NCI-H748 treated with DMSO at 0.1 percent for 48 hours (cell line): ENCODE data around the gene TMEM178B.
A peak's percentile ranks its signal among the peaks of the same experiment; 100 is the strongest.

ENCODE experiments used
- DNase-seq: peaks from one replicate; lab custom pipeline; 2025; lab: John Stamatoyannopoulos, UW

Gene TMEM178B

GRCh38 chr7:141221007-141221612 lies 147.2 kb downstream of the TMEM178B start:
- DNase-seq, result no peak

- no peak for DNase-seq
Measured at GRCh38 chr7:141225916-141226618, 152.2 kb downstream of the TMEM178B start.

DNA sequence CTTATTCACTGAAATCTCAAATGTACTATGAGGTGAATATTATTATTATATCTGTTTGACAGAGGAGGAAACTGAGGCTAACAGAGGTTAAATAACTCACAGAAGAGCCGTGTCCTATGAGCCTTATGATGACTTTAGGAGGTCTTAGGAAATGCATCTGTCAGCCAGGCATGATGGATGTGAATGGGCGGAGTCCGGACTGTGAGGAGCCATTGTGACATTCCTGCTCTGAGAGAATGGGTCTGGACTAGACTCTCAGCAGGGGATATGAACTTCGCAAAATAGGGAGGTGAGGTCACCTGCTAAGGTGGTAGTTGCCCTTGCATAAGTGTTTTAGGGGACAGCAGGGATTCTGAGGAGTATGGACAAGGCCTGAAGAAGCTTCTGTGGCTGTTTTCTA lies 153.6 kb downstream of the TMEM178B start:
- no peak for DNase-seq

- no peak for DNase-seq
Measured at GRCh38 chr7:141228482-141228881, 154.6 kb downstream of the TMEM178B start.

- DNase-seq, result peak; percentile 31
Measured at GRCh38 chr7:141231018-141231792, 157.3 kb downstream of the TMEM178B start.

- DNase-seq, result no peak
Measured at GRCh38 chr7:141232286-141233051, 158.6 kb downstream of the TMEM178B start.

- no peak for DNase-seq
Measured at GRCh38 chr7:141234335-141235105, 160.7 kb downstream of the TMEM178B start.

DNA sequence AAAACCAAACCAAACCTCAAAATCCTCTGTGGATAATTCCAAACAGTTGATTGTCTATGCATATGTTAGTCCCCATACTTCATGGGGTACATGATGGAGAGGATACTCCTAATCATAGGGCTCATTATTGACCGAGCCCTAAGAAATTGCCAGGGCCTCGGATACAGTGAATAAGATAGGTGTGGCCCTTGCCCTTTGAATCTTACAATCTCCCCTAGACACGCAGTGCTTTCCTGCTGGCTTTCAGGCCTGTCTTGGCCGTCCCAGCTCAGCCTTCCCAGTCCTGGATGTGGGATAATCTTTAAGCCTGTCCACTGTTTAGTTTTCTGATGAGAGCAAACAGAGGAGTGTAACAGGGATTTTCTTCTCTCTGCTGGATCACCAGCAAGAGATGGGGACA lies 161.8 kb downstream of the TMEM178B start:
- no peak for DNase-seq

- DNase-seq, result no peak
Measured at GRCh38 chr7:141238596-141239243, 164.9 kb downstream of the TMEM178B start.

DNA sequence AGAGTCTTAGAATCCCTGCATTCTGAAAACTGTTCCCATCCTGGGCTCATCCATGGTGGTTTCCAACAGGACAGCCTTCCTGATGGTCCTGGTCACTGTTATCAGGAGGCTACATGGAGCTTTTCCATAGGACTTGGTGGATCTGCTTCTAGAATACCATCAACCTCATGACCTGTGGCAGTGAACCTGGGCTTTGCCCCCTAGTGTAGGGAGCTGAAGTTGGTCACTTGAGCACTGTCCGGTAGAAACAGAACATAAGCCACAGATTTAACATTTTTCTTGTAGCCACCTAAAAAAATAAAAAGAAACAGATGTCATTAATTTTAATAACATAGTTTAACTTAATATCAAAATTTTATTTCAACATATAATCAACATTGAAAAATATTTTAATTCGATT lies 165.8 kb downstream of the TMEM178B start:
- DNase-seq, result no peak

- no peak for DNase-seq
Measured at GRCh38 chr7:141242568-141242967, 168.7 kb downstream of the TMEM178B start.

GRCh38 chr7:141243368-141243767 lies 169.5 kb downstream of the TMEM178B start:
- no peak for DNase-seq

- DNase-seq, result no peak
Measured at GRCh38 chr7:141244435-141244834, 170.6 kb downstream of the TMEM178B start.

GRCh38 chr7:141246426-141246825 lies 172.6 kb downstream of the TMEM178B start:
- DNase-seq, result no peak

- DNase-seq, result no peak
Measured at GRCh38 chr7:141251180-141251579, 177.3 kb downstream of the TMEM178B start.

- DNase-seq, result no peak
Measured at GRCh38 chr7:141251957-141252356, 178.1 kb downstream of the TMEM178B start.

DNA sequence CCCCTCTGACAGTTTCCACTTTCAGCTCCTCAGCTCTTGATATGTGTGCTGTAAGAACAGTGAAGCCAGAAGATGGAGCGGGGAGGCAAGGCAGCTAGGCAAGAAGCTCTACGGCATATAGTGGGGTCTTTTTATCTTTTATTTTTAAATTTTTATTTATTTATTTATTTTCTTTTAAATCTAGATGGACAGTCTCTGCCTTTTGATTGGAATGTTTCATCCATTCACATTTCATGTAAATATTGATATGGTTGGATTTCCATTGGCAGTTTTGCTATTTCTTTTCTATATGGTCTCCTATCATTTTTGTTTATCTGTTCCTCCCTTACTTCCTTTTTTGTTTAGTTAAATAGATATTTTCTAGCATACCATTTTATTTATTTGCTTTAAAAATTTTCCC lies 183.7 kb downstream of the TMEM178B start:
- no peak for DNase-seq

DNA sequence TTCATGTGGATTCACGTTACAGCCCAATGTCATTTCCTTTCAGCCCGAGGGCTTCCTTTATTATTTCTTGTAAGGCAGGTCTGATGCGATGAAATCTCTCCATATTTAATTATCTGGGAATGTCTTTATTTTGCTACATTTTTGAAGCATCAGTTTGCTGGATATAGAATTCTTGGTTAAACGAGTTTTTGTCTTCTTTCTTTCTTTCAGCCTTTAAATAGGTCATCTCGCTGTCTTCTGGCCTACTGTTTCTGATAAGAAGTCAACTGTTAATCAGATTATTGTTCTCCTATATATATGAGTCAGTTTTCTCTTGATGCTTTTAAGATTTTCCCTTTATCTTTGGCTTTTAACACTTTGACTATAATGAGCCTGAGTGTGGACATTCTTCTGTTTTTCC lies 184.7 kb downstream of the TMEM178B start:
- no peak for DNase-seq

DNA sequence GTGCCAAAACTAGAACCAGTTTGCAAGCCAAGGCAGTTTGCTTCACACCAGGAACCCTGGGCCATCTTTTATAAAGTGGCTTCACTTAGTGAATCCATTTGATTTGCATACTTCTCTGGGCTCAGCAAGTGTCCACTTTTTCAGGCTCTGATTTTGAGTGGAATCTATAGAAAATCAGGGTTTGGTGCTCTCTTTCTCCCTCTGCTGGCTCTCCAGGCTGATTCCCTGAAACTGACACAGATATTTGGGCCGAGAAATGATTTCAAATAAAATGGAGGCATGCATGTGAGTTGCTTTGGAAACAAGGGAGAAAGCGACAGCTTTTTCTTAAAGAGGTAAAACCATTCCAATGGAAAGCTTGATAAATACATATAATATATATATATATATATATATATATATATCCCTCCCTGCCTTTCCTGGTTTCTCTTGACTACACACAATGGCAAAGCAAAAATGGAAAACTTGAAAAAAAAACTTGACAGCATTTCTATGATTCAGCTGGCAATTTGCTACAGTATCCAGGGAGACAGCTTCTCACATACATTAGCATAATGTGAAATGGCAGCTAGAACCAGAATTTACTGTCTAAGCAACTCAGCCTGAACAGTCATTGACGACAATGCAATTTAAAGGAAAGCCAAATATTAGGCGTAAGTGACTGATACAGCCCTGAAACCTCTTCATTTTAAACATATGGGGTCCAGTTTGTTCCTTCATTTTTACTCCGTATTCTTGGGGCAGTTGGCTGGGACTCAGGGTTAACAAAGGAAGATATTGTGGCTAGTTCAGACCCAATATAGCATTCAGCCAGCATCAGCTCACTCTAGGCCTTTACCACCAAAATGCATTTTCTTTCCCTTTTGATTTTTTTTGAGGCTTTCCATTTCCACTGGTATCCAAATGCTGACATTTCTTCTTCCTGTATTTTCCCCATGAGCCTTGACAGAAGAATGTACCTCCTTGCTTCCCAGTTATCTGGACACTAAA lies 188.5 kb downstream of the TMEM178B start:
- no peak for DNase-seq

DNA sequence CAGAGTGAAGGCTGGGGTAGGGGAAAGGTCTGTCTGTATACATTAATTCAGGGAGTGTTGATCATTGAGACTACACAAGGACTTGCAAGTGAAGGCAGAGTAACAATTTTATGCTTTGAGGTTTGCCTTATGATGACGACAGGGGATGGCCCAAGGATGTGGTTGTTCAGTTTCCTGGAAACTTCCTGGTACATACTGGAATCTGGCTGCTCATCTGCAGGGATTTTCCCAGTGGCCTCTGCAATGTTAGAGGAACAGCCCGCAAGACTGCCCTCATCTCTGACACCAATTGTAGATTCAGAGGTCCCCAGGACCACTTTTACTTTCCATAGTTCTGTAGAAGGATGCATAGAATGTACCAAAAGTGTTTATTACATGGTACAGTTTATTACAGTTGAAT lies 189.6 kb downstream of the TMEM178B start:
- DNase-seq, result no peak
